Measurements from ENCODE around the gene RAPGEF4.
"Not testable (repeated sequence)": the region's sequence is repeated elsewhere in the genome, so short reads cannot be mapped to it uniquely, and the experiment has no call there.

The RAPGEF4 gene

GRCh38 chr2:173079141-173079540 lies 343.5 kb downstream of the RAPGEF4 start:
- no peak for DNase-seq

GRCh38 chr2:173079973-173080860 lies 344.6 kb downstream of the RAPGEF4 start:
- peak; percentile 61 for DNase-seq

GRCh38 chr2:173086518-173087213 lies 351.0 kb downstream of the RAPGEF4 start:
- peak; percentile 15 for DNase-seq

GRCh38 chr2:173087214-173087581 lies 351.6 kb downstream of the RAPGEF4 start:
- DNase-seq = no peak

- no peak for DNase-seq
These were observed 352.3 kb downstream of the RAPGEF4 start for GRCh38 chr2:173087793-173088496.

- DNase-seq = no peak
These were observed 354.7 kb downstream of the RAPGEF4 start for GRCh38 chr2:173090276-173090877.

- no peak for DNase-seq
These were observed 355.5 kb downstream of the RAPGEF4 start for GRCh38 chr2:173090973-173091660.

- DNase-seq = no peak
These were observed 356.3 kb downstream of the RAPGEF4 start for GRCh38 chr2:173091910-173092309.

GRCh38 chr2:173092844-173093402 lies 357.3 kb downstream of the RAPGEF4 start:
- DNase-seq = no peak

GRCh38 chr2:173093617-173094016 lies 358.0 kb downstream of the RAPGEF4 start:
- DNase-seq = not testable (repeated sequence)

GRCh38 chr2:173094731-173095130 lies 359.1 kb downstream of the RAPGEF4 start:
- DNase-seq = no peak

- no peak for DNase-seq
These were observed 359.7 kb downstream of the RAPGEF4 start for GRCh38 chr2:173095356-173095755.

GRCh38 chr2:173099271-173099670 lies 363.6 kb downstream of the RAPGEF4 start:
- no peak for DNase-seq

GRCh38 chr2:173099804-173100203 lies 364.2 kb downstream of the RAPGEF4 start:
- DNase-seq = no peak

GRCh38 chr2:173101687-173102086 lies 366.0 kb downstream of the RAPGEF4 start:
- no peak for DNase-seq

Measured in NCI-H82 (cell line).